NCI-H226 (cell line): ENCODE results near the gene DCAF17.

Experiments
- DNase-seq: peaks from one replicate; pipeline ENCODE4 v3.0.0-alpha.2; 2015

The DCAF17 gene, protein sequence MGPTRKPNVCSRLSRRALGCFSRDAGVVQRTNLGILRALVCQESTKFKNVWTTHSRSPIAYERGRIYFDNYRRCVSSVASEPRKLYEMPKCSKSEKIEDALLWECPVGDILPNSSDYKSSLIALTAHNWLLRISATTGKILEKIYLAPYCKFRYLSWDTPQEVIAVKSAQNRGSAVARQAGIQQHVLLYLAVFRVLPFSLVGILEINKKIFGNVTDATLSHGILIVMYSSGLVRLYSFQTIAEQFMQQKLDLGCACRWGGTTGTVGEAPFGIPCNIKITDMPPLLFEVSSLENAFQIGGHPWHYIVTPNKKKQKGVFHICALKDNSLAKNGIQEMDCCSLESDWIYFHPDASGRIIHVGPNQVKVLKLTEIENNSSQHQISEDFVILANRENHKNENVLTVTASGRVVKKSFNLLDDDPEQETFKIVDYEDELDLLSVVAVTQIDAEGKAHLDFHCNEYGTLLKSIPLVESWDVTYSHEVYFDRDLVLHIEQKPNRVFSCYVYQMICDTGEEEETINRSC

DNA sequence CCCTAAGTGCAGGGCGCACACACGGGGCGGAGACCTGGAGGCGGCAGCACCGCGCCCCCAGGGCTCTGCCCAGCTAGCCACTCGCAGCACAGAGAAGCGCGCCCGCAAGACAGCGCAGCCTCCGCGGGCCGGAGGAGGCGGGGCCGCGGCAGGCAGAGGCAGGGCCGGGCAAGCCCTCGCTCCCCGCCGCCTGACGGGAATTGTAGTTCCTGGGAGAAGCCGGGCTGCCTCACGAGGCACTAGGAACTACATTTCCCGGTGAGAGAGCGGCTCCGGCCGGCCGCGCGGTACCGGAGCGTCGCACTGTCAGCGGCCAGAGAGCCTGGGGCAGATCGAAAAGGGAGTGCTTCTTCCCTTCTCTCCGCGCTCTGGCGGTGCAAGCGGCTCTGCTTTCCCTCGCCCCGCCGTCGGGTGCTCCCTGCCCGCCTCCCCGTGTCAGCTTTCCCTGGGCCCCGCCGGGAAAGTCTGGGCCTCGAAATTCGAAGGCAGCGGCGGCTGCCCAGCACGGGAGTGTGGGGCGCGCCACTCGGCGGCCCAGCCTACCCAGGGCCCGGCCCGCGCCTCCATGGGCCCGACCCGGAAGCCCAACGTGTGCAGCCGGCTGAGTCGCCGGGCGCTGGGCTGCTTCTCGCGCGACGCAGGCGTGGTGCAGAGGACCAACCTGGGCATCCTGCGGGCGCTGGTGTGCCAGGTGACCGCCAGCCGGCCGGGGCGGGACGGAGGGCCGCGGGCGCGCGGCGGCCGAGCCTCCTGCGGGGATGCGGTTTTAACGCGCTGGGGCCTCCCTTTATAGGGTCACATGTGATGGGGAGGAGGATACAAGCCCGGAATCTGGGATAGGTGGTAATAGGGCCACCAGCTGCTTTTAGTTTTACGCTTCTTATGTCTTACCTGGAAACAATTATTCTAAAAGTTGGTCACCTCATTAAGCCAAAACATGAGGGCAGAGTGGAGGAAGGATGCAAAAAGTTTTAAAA is at the start of gene DCAF17:
Gene DCAF17 (plus strand): TSS at position 214 of the 977 bp plus-strand sequence. CDS start 352 bp downstream, at position 566.
- peak; percentile 97 for DNase-seq

DNA sequence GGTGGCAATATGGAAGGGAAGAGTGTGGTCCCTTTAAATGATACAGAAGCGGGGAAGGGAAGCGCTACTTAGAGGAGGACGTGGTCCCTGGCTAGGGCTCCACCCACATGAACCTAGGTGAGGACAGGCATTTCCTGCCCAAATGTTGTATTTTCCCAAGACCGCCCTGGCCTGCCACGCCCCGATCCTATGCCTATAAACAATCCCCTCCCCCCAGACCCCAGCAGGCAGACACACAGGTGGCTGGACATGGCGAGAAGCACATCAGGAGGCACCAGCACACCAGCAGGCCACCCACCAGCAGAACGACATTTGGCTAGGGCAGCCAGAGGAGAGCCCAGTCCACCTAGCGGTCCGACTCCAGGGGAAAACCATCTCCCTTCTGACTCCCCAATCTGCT is 47.4 kb upstream of the DCAF17 start:
- DNase-seq = no peak

DNA sequence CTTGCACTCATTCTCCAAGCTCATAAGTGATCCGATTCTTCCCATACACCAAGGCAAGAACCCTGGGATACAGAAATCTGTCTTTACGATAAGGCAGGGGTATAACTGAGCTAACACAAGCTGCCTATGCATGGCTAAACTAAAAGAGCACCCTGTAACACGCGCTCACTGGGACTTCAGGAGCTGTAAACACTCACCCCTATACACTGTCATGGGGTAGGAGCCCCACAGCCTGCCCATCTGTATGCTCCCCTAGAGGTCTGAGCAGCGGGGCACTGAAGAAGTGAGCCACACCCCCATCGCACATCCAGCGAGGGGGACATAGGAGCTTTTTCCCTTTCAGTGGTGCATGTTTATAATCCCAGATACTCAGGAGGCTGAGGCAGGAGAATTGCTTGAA is 47.0 kb upstream of the DCAF17 start:
- DNase-seq = no peak

DNA sequence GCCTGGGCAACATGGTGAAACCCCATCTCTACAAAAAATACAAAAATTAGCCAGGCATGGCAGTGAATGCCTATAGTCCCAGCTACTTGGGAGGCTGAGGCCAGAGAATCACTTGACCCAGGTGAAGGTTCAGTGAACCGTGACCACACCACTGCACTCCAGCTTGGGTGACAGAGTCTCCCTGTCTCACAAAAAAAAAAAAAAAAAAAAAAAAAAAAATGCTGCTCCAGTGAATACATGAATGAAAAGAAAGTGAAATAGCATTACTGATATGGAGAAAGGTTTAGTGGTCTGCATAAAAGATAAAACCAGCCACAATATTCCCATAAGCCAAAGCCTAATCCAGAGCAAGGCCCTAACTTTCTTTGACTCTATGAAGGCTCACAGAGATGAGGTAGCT is 44.7 kb upstream of the DCAF17 start:
- DNase-seq = no peak

DNA sequence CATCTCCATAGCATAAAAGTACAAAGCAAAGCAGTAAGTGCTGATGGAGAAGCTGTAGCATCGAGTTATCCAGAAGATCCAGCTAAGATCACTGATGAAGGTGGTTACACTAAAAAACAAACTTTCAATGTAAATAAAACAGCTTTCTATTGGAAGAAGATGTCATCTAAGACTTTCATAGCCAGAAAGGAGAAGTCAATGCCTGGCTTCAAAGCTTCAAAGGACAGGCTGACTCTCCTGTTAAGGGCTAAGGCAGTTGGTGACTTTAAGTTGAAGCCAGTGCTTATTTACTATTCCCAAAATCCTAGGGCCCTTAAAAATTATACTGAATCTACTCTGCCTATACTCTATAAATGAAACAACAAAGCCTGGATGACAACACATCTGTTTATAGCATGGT is 44.2 kb upstream of the DCAF17 start:
- DNase-seq = no peak

DNA sequence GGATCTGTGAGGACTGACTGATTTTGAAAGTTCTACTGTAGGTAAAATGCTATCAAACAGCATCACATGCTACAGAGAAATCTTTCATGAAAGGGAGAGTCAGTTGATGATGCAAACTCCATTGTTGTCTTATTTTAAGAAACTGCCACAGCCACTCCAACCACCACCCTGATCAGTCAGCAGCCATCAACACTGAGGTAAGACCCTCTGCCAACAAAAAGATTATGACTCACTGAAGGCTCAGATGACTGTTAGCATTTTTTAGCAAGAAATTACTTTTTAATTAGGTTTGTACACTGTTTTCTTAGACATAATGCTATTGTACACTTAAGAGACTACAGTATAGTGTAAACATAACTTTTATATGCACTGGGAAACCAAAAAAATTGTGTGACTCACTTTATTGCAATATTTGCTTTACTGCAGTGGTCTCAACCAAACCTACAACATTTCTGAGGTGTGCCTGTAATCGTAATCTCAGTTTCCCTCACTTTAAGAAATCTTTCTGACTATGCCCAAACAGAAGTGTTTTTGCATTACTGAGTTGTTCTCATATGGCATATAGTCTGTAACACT is 43.0 kb upstream of the DCAF17 start:
- no peak for DNase-seq

DNA sequence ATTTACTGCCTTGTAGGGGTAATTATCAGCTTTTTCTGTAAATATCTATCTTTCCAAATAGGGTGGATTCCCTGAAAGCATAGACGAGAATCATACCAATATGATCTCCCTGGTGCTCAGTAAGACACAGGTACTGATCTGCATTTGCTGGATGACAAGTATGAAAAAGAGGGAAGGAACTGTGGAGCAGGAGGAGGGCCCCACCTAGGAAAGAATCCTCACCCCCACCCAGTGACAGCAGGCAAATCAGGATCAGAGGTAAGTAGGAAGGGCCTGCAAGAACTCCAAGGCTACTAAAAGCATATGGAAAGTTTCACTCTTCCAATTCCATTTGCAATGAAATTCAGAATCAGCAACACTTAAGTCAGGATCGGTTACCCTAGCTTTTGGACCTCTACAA is 42.5 kb upstream of the DCAF17 start:
- no peak for DNase-seq

DNA sequence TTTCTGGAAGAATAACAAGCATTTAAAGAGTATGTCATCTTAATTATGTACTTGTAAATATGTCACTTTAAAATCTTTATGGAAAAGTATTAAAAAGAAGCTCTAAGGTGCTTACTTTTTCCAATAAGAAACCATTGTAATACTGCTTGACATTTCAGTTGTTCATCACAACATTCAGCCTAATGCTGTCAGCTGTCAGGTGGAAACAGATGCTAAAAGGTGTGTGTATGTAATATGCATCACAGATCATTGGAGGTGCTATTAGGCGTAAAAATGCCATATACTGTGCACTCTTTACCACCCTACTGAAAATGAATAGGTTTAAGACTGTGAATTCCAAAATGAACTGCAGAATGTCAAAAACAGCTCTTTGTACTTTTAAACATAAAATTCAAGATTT is 40.5 kb upstream of the DCAF17 start:
- no peak for DNase-seq

DNA sequence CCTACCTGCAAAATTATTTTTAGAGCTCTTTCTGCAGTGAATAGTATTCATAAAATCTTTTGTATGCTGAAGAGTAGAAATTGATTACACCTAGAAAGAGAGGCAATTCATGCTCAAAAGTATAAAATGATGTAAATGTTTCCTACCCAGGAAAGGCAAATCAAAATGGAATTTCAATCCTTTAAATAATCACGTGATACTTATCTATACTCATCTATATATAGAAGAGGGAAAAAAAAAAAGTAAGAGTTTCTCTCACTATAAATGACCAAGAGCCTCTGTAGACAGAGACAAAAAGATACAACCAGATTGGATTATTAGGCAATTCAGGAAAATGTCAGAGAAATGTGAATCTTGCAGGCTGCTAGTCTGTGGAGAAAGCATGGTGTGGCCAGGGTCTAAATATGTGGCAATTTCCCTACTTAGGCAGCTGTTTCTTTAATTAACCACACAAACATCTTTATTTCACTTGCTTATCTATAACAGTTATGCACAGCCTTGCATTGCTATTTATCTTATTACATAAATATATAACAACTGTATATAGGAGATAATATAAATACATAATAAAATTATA is 39.8 kb upstream of the DCAF17 start:
- no peak for DNase-seq

DNA sequence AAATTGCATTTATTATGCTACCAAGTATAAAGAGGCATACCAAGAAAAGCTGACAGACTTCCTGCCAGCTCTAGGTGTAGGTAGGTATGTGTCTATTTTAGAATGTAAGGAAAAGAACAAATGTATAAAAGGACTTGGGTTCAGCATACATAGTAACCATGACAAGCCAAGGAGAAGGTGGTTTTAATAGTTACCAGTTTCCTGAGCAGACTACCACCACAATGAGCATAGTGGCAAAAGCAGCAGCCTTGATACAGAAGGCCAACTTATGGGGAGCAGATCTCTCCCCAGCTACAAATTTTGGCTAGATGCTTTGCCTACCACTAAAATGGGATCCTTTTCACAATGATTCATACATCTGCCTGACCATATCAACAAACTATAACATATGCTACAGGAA is 34.7 kb upstream of the DCAF17 start:
- no peak for DNase-seq

DNA sequence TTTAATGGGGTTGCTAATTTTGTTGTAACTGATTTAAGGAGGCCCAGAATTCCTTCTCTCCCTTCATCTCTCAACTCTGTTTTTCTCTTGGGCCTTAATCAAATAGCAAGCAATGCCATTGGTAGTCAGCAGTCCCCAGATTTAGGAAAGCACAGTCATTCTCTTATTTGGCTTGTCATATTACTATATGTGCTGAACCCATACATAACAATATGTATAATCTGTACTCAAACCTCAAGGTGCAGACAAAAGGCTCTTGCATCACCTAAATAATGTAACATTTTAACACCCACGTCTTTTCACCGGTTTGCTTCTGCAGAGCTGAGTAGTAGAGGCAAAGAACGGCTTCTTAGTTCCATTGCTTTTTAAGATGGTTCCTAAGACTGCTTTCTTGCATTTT is 33.6 kb upstream of the DCAF17 start:
- DNase-seq = no peak

DNA sequence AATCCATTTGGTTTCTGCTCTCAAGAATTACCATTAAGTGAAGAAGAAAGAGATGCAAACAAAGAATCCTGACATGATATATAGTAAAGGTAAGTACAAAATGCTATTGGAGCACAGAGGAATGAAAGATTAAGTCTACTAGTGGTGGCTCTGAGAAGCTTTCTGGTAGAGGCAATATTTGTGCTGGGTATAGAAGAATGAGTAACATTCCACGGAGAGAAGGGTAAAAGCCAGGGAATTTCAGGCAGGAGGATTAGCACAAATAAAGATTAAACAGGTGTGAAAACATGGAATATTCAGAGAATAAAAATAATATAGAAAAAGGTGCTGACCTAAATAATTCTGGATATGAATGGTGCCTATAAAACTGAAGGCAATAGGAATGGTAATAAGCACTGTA is 32.1 kb upstream of the DCAF17 start:
- no peak for DNase-seq

DNA sequence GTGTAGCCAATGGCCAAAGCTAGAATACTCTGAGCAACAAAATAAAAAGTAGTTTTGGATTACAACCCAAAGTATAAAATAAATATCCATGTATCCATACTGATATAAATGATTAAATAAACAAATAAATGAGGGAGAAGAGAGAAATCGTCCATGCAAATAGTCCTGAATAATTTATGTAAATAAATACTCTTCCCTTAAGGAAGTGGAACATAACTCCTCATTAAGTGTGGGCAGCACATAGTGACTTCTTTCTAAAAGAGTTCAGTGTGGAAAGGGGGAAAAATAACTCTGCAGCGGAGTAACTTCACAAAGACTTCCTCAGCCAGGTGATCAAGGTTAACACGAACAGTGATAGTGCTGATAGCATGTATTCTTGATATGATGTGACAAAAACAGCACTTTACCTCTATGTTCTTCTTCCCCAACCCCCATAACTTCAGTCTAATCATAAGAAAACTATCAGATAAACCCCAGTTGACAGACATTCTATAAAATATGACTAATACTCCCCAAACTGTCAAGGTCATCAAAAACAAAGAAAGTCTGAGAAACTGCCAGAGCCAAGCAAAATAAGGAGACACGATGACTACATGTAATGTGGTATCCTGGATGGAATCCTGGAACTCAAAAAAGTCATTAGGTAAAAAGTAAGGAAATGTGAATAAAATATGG is 31.0 kb upstream of the DCAF17 start:
- DNase-seq = peak; percentile 50

DNA sequence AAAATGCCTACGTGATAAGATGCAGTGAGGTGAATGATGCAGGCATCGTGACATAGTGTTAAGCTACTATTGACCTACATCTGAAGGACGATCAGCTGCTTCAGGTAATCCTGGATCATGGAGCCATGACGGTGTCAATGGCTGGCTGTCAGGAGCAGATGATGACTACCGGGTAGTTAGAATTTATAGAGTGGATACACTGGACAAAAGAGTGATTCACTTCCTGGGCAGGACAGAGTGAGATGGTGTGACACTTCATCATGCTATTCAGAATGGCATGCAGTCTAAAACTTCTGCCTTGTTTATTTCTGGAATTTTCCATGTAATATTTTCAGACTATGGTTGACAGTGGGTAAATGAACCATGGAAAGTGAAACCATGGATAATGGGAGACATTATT is 29.8 kb upstream of the DCAF17 start:
- DNase-seq = peak; percentile 57

DNA sequence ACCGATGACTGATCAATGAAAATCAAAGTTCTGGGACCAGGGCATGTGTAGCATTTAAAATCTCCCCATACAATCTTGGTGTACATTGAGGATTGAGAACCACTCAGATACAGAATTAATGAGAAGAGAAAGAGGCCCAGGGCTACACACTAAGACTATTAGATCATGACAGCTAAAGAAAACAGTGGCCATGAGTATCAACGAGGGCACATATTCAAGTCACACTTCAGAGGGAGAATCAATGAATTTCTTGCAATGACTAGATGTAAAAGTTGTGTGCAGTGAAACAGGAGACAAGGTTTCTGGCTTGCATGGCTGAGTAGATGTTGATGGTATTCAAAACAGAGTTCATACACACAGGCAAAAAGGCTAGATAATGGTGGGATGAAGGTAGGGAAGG is 29.3 kb upstream of the DCAF17 start:
- DNase-seq = no peak

DNA sequence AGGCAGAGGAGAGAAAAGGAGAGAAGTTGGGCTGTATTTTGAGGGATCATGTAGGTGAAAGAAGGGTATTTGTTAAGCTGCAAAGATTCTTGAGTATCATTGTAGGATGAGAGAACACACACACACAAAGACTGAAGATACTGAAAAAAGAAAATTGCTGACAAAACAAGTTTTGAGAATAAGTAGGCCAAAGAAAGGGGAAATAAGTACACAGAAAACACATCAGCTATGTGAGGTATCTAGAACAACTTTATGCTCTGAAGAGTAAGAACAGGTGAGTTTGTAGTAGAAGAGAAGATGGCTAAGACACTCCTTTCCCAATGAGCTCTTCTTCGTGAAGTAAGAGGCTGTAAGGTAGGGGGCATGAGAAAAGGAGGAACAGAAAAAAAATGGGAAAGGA is 28.5 kb upstream of the DCAF17 start:
- DNase-seq = no peak

DNA sequence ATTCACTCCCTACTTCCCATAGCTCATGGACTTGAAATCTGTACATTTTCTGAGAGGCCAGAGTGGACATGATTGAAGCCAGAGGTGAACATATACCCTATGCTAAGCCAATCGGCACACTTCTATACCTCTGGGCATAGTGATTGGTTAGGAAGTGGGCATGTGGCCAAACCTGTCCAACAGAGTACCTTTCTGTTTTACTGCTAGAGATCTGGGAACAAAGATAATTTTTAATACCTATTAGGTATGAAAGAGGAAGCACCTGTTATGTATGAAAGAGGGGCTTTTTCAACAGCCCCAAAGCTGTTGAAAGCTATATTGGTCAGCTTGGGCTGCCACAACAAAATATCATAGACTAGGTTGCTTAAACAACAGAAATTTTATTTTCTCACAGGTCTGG is 28.0 kb upstream of the DCAF17 start:
- DNase-seq = no peak

DNA sequence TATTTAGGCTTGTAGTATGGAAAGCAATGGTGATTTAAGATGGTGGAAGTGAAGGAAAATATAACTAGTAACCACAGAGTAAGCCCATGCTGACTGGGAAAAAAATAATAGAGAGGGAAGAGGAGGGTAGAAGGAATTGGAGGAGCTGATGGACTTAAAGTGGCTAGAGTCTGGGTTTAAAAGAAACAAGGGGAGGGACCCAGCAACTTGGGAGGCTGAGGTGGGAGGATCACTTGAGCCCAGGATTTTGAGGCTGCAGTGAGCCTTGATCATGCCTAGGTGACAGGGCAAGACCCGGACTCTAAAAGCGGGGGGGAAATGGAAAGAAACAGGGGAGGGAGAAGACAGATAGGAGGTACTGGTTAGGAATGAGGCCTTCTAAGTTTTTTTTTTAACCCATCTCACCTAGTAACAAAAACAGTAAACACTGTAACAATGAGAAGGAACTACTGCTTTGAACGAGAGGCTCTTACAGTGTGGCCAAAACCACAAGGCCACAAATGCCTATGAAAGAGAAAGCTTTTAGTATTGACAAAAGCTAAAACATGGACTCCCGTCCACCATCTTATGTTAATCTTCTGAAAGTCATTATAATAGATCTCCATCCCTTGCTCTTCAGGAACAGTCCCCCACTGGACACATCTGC is 26.9 kb upstream of the DCAF17 start:
- DNase-seq = no peak

DNA sequence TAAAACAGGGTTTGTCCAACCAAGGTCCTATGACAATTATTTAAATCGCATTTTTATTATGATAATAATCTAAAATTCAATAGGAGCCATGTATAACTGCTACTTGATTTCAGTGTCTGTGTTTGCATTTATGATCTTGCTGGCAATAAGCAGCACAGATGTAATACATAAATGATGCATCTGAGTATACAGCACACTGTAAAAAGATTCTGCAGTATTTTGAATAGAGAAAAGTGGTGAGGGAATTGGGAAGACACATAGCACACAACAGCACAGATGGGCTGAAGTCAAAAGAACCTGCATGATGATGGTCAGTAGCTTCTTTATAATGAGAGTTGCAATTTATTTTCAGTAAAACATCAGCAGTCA is 26.4 kb upstream of the DCAF17 start:
- DNase-seq = no peak

DNA sequence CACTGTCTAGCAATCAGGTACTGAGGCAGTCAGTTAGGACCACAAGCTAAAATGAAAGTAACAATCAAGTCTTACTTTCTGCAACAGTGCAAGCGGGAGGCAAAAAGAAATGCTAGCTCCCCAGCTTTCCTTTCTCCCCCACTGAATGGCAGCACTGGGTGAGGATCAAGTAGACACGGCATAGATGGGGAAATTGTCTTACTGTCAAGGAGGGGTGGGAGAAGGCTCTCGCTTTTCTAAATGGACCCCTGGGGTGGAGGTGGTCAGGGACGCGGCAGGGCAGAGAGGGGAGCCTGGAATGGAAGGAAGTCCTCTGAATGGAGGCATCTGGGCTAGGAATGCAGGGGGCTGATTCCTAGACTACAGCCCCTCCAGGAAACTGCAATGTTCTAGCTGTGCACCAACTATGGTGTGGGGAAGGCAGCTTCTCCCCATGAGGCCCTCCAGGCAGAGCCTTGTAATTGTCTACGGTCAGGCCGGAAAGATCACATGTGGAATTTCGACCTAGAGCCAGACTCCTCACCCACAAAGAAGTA is 24.5 kb upstream of the DCAF17 start:
- no peak for DNase-seq

DNA sequence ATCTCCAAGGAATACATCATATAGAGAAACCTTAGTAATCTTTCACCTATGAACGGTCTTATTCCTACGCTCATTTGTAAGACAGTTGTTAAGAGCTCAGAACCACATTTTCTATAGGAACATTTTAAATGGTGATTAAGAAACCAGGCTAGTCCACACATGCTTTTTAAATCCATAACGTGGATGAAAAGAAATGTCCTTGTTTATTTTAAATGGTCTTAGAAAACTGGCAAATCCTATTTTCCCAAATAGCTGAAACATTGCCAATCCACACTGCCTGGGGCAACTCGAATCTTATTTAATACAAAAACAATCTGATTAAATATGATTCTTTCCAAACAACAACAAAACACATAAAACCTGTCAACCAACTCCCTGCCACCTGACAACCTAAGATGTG is 23.9 kb upstream of the DCAF17 start:
- DNase-seq = no peak

DNA sequence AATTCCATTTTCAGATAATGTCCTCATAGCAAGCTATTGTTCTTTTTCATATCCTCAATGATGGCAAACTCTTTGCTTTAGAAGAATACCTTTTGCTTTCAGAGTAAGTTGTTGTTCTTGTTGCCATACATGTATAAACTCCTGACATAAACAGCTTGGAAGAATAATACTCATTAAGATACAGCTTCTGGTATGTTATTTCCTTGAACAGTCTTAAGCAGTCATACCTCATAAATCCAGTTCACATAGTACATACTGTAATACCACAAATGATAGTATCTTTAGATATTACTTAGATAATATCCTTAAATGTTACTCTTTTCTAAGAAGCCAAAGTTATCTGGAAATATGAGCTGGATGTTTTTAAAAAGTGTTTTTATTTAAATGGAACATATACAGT is 23.4 kb upstream of the DCAF17 start:
- DNase-seq = no peak
